HG03066 (cell line): ENCODE results near the gene CNBD2.
"Not testable (repeated sequence)": the region's sequence is repeated elsewhere in the genome, so short reads cannot be mapped to it uniquely, and the experiment has no call there.

Experiments used
- ATAC-seq: cut with Tn5 transposase; IDR thresholded peaks from one replicate; pipeline ENCODE4 v1.9.1; 2021; ENCODE audit warnings: low read depth; ENCODE audit not compliant: unreplicated experiment

The CNBD2 gene

DNA sequence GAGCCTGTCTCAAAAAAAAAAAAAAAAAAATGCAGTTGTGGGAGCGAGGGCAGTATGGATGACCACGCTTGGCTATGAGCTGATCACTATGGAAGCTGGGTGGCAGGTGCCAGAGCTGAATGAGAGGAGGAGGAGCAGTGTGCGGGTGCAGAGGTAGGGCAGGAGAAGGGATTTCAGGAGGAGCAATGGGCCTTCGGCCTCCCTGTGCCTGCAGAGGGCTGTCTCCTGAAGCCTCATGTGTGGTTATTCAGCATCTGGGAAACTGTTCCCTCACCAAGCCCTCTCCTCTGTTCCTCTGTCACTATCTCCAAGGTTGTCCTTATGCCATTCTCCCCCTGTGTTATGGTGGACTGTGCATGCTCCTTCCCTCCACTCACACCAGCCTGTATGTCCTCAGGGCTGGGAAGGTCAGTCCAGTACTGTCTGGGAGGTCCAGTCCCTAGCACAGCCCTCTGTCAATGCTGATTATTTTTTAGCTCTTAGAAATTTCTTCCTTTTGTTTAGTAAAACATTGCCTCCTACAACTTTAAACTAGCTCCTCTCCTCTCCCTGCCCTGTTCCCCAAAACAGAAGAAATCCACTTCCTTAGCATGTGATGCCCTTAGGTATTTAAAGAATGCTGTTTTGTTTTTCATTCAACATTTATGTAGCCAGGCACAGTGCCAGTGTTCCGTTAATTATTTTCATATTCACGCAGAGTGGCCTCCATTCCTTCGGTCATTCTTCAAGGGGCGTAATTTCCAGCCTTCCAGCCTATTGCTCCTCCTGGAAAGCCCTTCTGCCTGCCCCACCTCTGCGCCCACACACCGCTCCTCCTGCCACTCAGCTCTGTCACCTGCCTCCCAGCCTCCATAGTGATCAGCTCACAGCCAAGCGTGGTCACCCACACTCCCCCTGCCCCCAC, 48.9 kb downstream of the CNBD2 start:
- ATAC-seq: no peak

DNA sequence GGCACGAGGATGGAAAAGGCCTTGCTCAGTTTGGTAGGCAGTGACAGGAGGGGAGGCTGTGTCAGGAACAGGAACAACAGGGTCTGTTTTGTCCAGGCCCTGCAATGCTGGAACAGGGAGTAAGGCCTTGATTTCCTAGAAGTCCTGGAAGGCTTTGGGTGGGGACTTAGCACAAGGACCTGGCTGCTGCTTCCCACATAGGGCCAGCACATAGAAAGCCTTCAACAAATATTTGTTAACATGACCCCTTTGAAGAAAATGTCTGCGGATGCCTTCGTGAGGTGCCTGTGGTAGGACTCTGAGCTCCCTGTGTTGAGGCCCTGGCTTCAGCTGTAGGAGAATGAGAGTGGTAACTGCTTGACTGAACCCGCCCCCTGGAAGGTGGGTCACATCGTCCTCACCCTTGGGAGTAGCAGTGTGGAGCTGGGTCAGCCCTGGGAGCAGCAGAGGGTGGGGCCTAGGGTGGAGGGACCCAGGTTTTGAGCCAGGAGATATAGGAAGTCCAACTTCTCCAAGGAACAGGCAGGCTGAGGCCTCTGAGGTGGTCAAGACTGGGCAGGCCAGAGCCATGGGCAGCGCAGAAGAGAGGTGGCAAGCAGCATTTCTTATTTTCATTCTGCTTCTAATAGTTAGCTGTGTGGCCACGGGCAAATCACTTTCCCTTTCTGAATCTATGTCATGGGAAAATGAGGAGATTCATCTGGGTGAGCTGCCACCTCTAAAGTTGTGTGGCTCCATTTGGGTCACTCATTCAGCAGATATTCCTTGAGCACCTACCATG, 50.0 kb downstream of the CNBD2 start:
- ATAC-seq: no peak

DNA sequence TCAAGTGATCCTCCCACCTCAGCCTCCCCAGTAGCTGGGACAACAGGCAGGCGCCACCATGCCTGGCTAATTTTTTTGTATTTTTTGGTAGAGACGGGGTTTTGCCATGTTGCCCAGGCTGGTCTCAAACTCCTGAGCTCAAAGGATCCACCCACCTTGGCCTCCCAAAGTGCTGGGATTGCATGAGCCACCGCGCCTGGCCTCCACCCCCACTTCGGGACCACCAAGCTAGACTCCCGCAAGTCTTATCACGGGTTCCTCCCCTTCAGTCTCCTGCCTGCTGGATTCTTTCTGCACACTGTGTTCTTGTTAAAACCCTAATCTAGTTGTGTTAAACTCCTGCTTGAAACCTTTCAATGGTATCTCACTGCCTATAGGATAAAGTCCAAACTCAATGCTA, 57.7 kb downstream of the CNBD2 start:
- not testable (repeated sequence) for ATAC-seq

DNA sequence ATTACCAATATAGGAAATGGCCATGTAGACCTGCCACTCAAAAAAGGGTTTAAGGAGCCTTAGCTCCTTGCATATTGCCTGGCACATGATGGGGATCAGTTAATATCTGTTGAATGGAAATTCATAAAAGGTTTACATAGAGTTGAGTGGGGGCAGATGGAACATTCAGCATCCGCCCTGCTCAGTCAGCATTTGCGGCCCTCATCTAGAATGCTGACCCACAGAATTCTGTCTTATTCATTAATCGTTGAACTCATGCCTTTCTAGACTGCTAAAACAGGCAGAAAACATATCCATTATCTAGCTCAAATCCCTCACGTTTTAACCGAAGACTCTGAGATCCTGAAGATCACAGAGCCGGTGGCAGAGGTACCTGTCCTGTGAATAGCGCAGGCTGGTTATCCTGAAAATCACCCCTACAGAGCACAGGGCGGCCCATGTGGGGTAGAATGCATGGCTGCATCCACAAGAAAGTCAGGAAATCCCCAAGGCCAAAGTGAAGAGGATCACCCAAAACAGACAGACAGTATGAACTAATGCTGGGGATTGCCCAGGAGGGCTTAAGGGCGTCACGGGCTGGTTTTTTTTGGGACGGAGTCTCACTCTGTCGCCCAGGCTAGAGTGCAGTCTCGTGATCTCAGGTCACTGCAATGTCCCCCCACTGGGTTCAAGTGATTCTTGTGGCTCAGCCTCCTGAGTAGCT, 59.9 kb downstream of the CNBD2 start:
- no peak for ATAC-seq

DNA sequence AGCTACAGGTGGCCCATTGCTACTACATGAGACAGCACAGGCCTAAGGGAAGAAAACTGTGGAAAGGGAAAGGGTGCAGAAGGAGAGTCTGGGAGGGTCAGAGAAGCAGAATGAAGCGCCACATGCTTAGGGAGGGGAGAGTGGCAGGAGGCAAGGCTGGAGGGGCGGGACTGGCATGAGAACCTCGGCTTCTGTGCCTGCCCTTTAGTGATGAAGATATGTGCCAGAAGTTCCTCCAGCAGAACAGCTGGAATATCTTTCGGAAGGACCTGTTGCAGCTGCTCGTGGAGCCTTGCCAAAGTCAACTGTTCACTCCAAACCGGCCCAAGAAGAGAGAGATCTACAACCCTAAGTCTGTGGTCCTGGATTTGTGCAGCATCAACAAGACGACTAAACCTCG, 61.8 kb downstream of the CNBD2 start:
- ATAC-seq: no peak

DNA sequence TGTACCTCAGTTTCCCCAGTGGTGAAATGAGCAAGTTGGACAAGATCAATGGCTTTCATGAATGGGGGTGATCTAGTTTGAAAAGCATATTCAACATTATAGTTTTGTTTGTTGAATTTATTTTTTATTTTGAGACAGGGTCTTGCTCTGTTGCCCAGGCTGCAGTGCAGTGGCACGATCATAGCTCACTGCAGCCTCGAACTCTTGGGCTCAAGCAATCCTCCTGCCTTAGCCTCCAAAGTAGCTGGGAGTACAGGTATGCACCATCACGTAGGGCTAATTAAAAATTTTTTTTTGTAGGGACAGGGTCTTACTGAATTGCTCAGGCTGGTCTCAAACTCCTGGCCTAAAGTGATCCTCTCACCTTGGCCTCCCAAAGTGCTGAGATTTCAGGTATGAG, 63.4 kb downstream of the CNBD2 start:
- no peak for ATAC-seq

- ATAC-seq: no peak
These were observed 66.5 kb downstream of the CNBD2 start for GRCh38 chr20:36034875-36035274.

GRCh38 chr20:36035745-36036144, 67.4 kb downstream of the CNBD2 start:
- no peak for ATAC-seq

- no peak for ATAC-seq
These were observed 68.3 kb downstream of the CNBD2 start for GRCh38 chr20:36036688-36037087.

GRCh38 chr20:36040571-36040970, 72.2 kb downstream of the CNBD2 start:
- ATAC-seq: no peak

- ATAC-seq: no peak
These were observed 75.1 kb downstream of the CNBD2 start for GRCh38 chr20:36043441-36043840.

DNA sequence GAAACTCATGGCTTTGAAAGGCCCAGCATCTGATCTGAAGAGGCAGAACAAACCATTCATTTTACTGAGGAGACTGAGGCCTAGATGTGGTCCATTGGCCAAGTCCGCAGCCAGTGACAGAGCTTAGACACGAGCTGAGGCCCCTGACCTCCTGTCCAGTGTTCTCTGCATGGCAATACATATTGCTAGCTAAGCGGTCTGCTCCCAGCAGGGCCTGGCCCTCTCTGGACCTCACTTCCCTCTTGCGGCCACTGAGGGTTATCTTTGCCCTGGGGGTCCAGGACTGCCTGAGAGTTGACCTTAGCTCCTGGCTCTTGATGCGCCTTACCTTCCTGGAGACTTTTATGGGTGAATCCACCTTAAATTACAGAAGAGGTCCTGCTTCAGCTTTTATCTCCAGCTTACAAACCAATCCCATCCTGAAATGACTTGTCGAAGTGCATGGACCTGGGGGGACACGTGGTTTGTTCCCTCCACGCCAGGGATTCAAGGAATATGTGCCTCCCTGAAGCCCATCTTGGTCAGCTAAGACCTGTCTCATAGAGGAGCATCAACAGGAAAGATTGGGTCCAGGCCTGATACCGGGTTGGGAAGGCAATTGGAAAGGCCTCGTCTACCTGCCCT, 75.6 kb downstream of the CNBD2 start:
- no peak for ATAC-seq

DNA sequence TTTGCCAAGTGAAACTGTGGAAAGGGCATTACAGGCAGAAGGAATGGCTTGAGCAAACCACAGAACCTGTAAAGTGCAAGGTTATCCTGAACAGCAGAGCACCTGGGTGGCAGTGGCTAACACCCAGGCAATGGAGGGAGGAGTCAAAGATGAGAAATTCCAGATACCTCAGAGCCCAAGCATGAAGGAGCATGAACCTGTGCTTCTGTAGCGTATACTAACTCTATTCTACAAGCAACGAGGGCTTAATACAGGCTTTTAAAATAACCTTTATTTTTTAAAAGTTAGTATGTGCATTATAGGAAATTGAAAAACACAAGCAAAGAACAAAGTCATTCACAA, 77.0 kb downstream of the CNBD2 start:
- no peak for ATAC-seq

GRCh38 chr20:36046073-36046798, 77.8 kb downstream of the CNBD2 start:
- ATAC-seq: not testable (repeated sequence)

GRCh38 chr20:36049408-36049807, 81.0 kb downstream of the CNBD2 start:
- not testable (repeated sequence) for ATAC-seq

GRCh38 chr20:36050436-36051317, 82.3 kb downstream of the CNBD2 start:
- ATAC-seq: peak; percentile 71

- no peak for ATAC-seq
These were observed 83.1 kb downstream of the CNBD2 start for GRCh38 chr20:36051318-36052116.

DNA sequence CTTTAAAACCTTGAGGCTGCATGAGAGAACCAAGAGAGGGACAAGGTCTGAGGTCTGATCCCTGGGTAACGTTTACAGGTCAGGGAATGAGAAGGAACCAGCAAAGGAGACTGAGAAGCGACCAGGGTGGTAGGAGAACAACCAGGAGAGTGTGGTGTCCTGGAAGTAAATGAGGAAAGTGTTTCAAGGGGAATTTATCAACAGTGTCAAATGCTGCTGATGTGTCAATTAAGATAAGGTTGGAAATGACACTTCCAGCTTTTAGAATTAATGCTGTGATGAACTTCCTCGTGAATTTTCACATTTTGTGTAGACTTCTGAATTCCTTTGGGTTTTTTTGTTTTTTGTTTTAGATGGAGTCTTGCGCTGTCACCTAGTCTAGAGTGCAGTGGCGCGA, 83.7 kb downstream of the CNBD2 start:
- no peak for ATAC-seq
